GM15510 (cell line): ENCODE measurements around the gene CRISP1.

Source experiments
- POLR2A ChIP-seq: IDR thresholded peaks from 3 replicates; pipeline ENCODE4 v1.6.1; 2011; ENCODE audit warnings: borderline replicate concordance; ENCODE audit not compliant: insufficient read length; ENCODE audit errors: extremely low read depth

CRISP1 gene, protein sequence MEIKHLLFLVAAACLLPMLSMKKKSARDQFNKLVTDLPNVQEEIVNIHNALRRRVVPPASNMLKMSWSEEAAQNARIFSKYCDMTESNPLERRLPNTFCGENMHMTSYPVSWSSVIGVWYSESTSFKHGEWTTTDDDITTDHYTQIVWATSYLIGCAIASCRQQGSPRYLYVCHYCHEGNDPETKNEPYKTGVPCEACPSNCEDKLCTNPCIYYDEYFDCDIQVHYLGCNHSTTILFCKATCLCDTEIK

GRCh38 chr6:49866485-49866943 is at the start of gene CRISP1:
Gene CRISP1, minus strand, starts transcription at chr6:49866535. Its CDS starts 9,135 bp downstream, at chr6:49857400.
- TF ChIP-seq POLR2A = no peak

DNA sequence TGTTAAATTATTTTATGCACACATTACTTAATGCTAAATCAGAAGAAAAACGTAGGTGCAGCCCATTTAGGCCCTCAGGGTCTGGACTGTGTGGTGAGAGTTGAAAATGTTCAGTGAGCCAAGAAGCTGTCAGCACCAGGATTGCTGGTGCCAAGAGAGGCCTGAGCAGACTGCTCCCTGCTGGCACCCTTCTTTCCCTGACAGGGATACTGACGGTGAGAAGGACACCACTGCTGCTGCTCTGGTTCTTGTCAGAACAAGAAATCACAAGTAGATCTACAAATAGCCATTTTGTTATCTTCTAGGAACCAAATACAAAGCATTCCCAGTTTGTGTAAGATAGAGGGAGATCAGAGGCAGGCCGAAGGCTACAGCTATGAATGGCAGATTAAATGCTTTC is 48.7 kb upstream of the CRISP1 start:
- no peak for TF ChIP-seq POLR2A

- no peak for TF ChIP-seq POLR2A
Observed at GRCh38 chr6:49913636-49914375, 47.5 kb upstream of the CRISP1 start.

- no peak for TF ChIP-seq POLR2A
Observed at GRCh38 chr6:49912196-49912595, 45.9 kb upstream of the CRISP1 start.

- TF ChIP-seq POLR2A = no peak
Observed at GRCh38 chr6:49911252-49911651, 44.9 kb upstream of the CRISP1 start.

DNA sequence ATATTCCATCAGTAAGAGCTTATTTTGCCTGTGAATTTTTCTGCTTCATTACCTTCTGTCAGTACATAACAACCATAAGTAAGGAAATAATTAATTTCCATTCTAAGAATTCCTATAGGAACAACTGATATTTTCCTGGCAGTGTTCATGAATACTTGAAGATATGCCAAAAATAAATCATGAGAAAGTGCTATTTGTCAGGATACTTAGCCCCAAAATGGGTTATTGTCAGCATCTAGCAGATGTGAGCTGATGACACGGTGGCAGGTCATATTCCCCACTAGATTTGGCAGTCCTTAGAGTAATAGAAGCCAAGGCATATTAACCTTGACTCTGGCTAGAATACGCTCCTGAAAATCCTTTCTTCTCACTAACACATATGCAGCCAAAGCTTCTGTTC is 43.2 kb upstream of the CRISP1 start:
- no peak for TF ChIP-seq POLR2A

- no peak for TF ChIP-seq POLR2A
Observed at GRCh38 chr6:49906526-49906925, 40.2 kb upstream of the CRISP1 start.

GRCh38 chr6:49905296-49905695 is 39.0 kb upstream of the CRISP1 start:
- no peak for TF ChIP-seq POLR2A

GRCh38 chr6:49902856-49903255 is 36.5 kb upstream of the CRISP1 start:
- TF ChIP-seq POLR2A = no peak

- no peak for TF ChIP-seq POLR2A
Observed at GRCh38 chr6:49898904-49899566, 32.7 kb upstream of the CRISP1 start.

DNA sequence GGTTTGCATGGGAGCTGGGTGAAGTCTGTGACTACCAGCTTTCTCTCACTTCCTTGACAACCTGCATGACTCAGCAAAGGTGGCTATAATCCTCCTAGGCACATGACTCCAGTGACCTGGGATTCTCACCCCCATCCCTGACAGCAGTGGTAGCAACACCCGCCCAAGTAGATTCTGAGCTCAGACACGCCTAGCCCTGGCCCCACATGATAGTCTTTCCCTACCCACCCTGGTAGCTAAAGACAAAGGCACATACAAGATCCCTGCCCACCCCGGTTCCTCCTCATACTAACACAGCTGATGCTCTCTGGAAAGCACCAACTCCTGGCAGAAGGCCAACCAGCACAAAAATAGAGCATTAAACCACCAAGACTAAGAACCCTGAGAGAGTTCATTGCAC is 25.9 kb upstream of the CRISP1 start:
- TF ChIP-seq POLR2A = no peak

DNA sequence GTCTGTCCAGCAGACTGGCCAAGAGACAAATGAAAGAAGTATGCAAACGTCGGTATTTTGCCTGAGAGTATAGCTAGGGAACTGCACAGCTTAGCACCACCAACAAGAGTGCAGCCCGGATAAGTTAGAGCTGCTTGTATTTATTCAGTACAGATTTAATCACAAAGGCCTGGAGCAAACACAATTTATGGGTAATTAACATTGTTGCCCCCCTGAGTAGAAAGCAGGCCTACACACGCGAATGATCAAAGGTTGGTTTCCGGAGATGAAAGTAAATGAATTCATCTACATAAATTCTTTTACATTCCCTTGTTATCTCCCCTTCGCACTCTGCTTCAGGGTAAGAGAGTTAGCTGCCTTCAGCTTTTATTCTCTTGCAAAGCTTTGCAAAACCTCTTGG is 24.7 kb upstream of the CRISP1 start:
- TF ChIP-seq POLR2A = no peak

GRCh38 chr6:49888742-49889431 is 22.6 kb upstream of the CRISP1 start:
- no peak for TF ChIP-seq POLR2A

- no peak for TF ChIP-seq POLR2A
Observed at GRCh38 chr6:49868951-49869529, 2.7 kb upstream of the CRISP1 start.

DNA sequence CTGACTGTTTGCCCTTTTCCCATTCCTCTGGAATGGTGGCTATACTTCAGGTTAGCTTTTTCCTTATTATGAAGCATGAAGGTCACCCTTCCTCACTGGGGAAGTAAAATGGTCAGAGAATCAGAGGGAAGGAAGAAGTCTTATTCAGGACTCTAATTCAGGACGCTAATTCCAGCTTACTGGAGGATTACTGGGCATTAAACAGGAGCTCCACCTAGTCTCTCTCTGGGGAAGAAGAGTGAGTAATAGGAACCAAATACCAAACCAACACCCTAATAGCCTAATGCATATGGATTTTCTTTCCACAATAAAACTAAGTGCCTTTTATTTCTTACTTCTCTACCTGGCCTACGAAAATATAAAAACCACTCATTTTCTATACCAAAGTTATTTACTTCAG is 10.1 kb downstream of the CRISP1 start:
- TF ChIP-seq POLR2A = no peak
